ENCODE data around the gene SLAMF1.

Gene SLAMF1

GRCh38 chr1:160622501-160623226, 24.2 kb downstream of the SLAMF1 start:
- DNase-seq: no peak

DNA sequence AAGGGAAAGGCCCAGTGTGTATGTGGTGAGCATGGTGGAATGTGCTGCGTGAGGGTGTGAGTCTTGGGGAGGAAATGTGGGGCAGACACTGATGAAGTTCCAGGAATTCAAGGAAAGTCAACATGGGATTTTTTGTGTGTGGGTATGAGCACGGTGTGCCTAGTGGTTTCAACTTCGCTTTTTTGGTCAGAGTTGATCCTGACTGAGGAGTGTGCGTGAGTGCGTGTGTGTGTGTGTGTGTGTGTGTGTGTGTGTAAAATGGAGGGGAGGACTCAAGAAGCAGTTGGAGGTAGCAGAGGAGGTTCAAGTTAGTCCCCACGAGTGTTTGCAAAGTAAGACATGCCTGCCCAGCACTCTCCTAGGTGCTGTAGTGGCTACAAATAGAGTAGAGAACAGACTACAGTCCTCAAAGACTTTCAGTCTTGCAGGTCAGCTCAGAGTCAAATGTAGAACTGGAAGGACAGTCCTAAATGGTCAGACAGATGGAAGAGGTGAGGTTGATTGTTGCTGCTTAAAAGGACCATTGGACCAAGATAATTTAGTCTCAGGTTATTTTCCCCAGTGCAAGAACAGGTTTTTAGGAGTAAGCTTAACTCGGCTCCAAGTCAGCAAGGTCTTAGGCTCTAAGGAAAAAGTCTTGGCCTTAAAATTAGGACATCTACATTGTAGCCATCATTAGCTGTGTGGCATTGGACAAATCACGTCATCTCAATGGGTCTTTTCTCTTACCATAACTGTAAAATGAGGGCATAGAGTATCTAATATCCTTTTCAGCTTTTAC, 25.0 kb downstream of the SLAMF1 start:
- no peak for DNase-seq

GRCh38 chr1:160620942-160621632, 25.8 kb downstream of the SLAMF1 start:
- no peak for DNase-seq

GRCh38 chr1:160619742-160620277, 27.0 kb downstream of the SLAMF1 start:
- no peak for DNase-seq

DNA sequence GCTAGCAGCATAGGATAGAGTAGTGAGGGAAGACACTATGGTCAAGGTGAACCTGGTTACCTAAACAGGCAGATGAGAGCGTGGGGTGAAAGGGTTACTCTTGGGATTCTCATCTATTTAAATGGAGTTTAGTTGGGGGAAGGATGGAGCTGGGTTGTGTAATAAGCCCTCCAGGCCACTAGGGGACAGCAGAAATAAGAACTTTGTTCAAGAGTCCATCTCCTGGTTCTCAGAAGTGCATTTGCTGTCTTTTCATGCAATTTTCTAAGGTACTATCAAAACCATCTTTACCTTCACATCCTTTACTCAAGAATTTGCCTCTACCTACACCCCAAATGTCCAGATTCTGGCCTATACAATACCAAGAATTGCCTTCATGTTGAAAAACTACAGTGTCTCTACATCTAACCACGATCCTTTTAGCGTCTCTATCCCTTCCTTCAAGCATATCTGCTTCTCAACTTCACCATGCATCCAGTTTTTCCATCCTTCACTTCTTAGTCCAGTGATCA, 28.0 kb downstream of the SLAMF1 start:
- no peak for DNase-seq

GRCh38 chr1:160618327-160618726, 28.5 kb downstream of the SLAMF1 start:
- DNase-seq: no peak

DNA sequence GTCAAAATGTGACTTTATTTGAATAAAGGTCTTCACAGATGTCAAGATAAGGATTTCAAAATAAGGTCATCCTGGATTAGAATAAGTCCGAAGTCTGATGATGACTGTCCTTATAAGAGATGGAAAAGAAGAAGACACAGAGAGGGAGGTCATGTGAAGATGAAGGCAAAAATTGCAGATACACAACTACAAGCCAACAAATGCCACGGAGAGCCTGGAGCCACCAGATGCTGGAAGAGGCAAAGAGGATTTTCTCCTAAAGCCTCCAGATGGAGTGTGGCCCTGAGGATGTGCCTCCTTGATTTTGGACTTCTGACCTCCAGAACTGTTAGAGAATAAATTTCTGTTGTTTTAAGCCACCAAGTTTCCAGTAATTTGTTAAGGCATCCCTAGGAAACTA, 31.2 kb downstream of the SLAMF1 start:
- DNase-seq: no peak

GRCh38 chr1:160614410-160614809, 32.4 kb downstream of the SLAMF1 start:
- DNase-seq: no peak

- no peak for DNase-seq
Observed at GRCh38 chr1:160612613-160613218, 34.1 kb downstream of the SLAMF1 start.

DNA sequence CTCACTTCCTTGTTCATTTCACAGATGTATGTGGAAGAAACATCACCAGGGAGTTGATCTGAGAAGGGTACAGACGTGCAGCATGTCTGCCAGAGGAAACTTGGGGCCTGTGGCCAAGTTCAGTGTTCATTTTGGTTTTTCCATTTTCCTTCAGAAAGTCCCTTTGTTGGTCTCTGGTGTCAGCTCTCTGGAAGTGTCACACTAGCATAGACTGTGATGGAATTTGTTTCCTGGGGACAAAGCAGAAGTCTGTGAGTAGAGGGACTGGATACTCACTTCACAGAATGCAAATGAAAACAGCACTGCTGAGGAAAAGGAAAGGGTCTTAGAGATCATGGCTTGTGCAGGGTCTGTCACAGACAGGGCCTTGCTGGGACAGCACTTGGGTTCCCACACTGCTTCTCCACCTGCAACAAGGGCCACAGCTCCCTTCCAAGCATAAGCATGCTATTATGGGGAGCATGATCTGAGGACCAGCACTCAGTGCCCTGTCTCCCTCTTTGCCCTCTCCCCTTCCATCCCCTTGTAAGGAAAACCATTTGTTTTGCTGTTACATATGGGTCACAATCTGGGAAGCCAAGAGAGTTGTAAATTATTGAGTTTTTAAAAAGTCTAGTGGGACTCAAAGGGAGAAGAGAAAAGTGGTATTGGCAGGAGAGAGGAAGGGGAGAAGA, 36.1 kb downstream of the SLAMF1 start:
- DNase-seq: no peak

- no peak for DNase-seq
Observed at GRCh38 chr1:160608941-160609340, 37.9 kb downstream of the SLAMF1 start.

- no peak for DNase-seq
Observed at GRCh38 chr1:160608514-160608913, 38.3 kb downstream of the SLAMF1 start.

GRCh38 chr1:160608057-160608456, 38.8 kb downstream of the SLAMF1 start:
- DNase-seq: no peak

DNA sequence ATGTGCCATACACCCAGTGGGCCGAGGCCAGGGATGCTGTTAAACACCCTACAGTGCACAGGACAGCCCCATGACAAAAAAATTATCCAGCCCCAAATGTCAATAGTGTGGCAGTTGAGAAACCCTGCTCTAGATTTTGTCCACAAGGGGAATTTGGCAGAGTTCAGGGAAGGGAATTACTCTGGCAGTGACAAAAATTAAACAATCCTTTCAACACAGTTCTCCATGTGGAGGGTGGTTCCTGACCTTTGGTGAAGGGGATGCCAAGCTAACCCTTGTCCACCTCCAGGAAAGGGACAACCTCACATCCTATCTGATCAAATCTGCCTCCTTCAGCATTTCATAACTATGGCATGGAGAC, 39.2 kb downstream of the SLAMF1 start:
- no peak for DNase-seq

DNA sequence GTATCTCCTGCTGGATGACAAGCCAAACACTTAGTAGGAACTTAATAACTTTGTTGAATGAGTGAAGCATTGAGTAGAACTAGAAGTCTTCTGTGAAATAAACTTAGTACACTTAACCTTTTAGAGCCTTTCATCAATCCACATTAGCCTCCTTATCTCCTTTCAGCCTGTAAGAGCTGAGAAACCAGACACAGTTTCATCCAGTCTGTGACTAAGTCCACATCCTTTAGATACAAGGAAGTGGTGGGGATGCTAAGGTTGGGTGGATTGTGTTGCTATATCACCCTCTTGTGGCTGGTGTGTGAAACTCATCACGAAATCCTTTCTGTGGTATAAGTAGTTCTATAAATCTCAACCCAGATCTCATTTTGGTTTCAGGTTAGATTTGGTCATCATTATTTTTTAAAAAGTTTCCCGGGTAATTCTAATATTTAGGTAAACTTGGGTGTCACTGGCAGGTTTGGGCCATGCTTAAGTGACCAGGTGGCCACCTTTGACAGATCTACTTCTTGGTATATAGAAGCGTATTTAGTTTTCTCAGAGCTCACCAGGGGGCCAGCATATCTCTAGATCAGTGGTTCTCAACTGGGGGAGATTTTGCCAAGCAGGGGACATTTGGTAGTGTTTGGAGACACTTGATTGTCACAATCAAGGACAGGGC, 39.7 kb downstream of the SLAMF1 start:
- DNase-seq: peak; percentile 44

- DNase-seq: no peak
Observed at GRCh38 chr1:160606611-160607010, 40.2 kb downstream of the SLAMF1 start.

GRCh38 chr1:160605792-160606479, 40.9 kb downstream of the SLAMF1 start:
- DNase-seq: no peak

DNA sequence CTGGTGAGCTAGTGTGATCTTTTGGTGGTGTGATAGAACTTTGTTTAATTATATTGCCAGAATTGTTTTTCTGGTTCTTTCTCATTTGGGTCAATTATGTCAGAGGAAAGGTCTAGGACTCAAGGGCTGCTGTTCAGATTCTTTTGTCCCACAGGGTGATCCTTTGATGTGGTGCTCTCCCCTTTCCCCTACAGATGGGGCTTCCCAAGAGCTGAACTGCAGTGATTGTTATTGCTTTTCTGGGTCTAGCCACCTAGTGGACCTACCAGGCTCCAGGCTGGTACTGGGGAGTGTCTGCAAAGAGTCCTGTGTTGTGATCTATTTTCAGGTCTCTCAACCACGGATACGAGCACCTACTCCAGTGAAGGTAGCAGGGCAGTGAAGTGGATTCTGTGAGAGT, 41.6 kb downstream of the SLAMF1 start:
- no peak for DNase-seq

GRCh38 chr1:160597705-160598104, 49.1 kb downstream of the SLAMF1 start:
- DNase-seq: no peak

- no peak for DNase-seq
Observed at GRCh38 chr1:160597051-160597450, 49.8 kb downstream of the SLAMF1 start.

- DNase-seq: no peak
Observed at GRCh38 chr1:160590488-160590887, 56.4 kb downstream of the SLAMF1 start.
